OCI-M2 (cell line): ENCODE data around the gene CD82.

Experiments
- DNase-seq: peaks from one replicate; lab custom pipeline; 2025; ENCODE audit not compliant: unreplicated experiment; lab: John Stamatoyannopoulos, UW

Gene CD82

GRCh38 chr11:44614281-44614775 lies 48.9 kb downstream of the CD82 start:
- peak; percentile 3 for DNase-seq

GRCh38 chr11:44615041-44615755 lies 49.7 kb downstream of the CD82 start:
- no peak for DNase-seq

DNA sequence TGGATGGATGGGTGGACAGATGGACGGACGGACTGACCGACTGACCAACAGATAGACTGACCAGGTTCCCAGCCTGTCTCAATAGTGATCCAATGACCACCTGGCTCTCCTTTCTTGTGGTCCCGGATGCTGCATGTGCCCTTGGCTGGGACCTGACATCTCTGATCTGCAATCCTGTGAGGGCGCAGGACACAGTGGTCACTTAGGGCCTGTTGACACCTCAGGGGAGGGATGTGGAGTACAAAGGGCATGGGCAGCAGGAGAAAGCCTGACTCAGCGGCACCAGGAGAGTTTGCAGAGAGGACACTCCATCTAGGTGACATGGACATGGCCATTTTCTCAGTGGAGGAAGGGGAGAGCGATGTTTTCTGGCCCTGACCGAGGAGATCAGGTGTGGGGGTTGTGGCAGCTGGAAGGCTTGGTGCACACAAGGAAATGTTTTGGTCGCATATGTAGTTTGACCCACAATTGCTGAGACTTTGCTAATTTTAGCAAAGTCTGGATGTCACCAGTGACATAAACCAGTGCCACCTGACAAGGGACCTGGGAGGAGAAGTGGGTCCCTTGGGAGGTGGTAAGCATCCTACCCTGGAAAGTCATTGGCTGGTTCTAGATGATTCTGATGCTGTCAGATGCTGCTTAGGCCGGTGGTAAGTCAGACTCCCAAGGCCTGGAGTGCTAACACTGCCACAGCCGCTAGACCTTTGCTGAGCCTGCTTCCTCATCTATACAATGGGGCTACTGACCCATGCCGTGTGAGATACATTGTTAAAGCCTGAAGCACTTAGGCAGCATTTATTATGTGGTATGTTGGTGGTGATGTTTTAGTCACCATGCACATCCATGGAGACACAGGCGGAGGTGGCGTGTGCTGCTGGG lies 50.7 kb downstream of the CD82 start:
- no peak for DNase-seq

GRCh38 chr11:44617671-44618461 lies 52.4 kb downstream of the CD82 start:
- DNase-seq, result no peak

DNA sequence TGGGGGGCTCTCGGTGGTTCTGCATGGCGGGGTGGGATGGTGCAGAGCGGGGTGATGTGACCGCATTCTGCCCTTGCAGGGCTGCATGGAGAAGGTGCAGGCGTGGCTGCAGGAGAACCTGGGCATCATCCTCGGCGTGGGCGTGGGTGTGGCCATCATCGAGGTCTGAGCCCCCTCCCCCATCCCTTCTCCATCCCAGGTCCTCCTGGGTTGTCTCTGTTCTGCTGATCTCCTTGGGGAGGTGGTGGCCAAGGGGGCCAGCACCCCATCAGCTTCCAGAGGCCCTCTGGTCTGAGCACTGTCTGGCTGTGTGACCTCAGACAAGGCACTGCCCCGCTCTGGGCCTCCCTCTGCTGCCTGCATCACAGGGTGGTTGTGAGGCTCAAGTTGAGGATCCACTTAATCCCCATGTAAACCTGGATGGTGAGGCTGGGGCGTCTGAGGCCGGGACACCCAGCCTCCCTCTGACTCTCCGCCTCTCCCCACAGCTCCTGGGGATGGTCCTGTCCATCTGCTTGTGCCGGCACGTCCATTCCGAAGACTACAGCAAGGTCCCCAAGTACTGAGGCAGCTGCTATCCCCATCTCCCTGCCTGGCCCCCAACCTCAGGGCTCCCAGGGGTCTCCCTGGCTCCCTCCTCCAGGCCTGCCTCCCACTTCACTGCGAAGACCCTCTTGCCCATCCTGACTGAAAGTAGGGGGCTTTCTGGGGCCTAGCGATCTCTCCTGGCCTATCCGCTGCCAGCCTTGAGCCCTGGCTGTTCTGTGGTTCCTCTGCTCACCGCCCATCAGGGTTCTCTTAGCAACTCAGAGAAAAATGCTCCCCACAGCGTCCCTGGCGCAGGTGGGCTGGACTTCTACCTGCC lies 53.3 kb downstream of the CD82 start:
- DNase-seq, result no peak

- no peak for DNase-seq
These were observed 54.9 kb downstream of the CD82 start for GRCh38 chr11:44620328-44620725.

GRCh38 chr11:44621140-44621681 lies 55.7 kb downstream of the CD82 start:
- no peak for DNase-seq

GRCh38 chr11:44621784-44622183 lies 56.3 kb downstream of the CD82 start:
- no peak for DNase-seq

GRCh38 chr11:44622190-44622650 lies 56.8 kb downstream of the CD82 start:
- DNase-seq, result no peak

- no peak for DNase-seq
These were observed 57.3 kb downstream of the CD82 start for GRCh38 chr11:44622721-44623258.

DNA sequence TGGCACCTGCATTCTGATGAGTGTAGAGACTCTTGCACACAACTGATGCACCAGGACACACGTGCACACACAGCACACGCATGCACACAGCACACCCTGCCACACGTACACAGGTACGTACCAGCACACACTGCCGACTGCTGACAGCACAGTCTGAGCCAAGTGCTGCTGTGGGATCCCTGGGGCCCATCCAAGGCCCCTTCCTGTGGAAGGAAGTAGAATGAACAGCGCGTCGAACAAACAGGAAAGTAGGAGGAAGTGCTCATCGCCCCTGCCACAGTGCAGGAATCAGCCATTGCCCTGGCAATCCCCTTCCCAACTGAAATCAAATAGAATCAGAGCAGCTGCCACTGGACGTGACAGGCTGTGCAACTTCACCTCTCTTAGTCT lies 57.9 kb downstream of the CD82 start:
- DNase-seq, result no peak

DNA sequence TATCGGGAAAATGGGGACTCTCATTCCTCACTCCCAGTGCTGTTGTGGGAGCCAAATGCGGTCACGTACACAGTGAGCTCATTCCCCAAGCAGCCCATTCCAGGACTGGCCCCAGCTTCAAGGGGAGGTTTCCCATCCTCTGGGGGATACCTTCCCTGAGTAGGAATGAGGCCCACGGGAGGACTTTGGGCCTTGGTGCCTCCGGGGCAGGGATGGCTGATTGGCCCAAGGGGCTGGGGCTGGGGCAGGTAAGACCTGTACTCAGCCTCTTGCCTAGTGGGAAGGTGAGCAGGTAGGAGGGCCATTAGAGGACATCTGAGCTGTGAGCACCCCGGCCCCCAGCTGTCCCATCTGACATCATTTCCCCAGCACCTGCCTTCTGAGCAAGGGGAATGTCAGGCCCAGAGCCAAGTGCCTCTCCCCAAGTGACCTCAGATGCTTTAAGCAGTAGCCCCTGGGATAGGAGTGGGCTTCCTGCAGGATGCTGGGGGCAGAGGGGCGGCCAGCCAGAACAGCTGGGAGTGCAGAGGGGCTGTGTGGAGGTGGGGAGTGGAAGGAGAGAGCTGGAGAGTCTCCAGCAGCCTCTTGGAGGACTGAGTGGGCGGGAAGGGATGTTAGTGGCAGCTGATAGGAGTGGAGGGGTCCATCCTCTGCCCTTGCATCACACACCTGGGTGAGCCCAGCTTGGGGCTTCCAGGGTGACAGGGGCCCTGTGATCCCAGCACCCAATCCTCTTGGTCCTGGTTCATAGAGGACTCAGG lies 58.4 kb downstream of the CD82 start:
- no peak for DNase-seq

DNA sequence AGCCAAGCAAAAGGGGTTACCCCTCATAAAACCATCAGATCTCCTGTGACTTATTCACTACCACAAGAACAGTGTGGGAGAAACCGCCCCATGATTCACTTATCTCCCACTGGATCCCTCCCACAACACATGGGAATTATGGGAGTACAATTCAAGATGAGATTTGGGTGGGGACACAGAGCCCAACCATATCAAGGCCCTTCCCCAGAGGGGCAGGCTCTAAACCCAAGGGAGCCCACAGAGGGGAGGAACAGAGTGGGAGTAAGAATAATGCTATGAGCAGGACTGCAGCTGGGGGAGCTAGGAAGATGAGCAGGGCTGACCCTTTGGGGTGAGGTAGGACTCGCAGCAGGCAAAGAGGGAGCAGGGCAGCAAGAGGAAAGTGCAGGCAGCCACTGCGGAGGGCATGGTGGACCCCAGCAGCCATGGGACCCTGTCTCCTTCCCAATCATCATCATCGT lies 59.3 kb downstream of the CD82 start:
- DNase-seq, result no peak

DNA sequence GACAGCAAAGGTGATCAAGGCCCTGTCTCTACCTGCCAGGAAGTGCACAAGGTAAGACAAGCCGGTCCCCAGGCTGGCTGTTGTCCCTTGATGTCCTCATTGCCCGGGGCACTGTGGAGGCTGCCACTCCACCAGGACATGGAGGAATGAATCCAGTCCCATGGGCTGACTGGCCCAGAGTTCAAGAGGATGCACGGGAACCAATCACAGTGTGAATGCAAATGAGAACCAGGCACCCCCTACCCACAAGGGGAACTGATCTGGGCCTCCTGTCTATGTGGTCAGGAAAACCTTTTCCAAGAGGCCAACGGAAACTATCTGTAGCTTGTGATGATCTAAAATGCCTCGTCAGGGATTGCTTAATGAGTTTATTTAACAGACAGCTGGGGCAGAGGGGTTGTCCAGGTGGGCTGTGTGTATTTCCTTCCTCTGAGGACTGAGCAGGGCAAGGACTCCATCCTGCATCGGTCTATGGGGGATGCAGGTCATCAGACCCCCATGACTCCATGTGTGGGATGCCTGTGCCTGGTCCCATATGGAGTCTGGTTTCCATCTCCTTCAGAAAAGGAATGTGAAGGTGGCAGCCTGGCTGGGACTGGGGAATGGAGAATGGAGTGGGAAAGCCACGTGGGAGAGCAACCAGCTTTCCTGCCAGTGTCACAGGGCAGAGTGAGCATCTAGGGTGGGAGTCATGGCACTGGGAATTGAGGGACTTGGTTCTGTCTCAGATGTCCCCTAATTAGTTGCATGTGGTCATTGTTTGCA lies 60.5 kb downstream of the CD82 start:
- DNase-seq, result no peak

DNA sequence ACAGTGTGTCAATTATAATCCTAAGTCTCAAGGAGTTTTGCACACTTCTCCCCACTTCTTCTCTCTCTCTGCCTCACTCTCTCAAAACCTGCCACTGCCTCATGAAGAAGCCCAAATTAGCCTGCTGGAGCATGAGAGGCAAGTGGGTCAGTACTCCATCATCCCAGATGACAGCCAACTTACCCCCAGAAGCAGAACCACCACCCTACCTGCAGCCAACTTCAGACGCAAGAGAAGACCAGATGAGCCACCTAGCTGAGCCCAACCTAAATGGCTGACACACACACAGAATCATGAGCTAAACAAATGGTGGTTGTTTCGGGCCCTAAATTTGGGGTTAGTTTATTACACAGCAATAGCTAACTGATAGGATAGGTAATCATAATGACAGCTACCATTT lies 61.2 kb downstream of the CD82 start:
- no peak for DNase-seq

- DNase-seq, result no peak
These were observed 61.8 kb downstream of the CD82 start for GRCh38 chr11:44627165-44627789.

GRCh38 chr11:44627911-44628729 lies 62.7 kb downstream of the CD82 start:
- DNase-seq, result no peak
